Measurements from ENCODE around the gene HDHD3.

- TF ChIP-seq CTCF (IDR thresholded peaks at IDR 0.05) = no peak
- TF ChIP-seq EP300 (IDR thresholded peaks at IDR 0.05) = no peak
Observed at GRCh38 chr9:113373256-113373655, 3.5 kb downstream of the HDHD3 start.
